SK-N-DZ (cell line): Measurements from ENCODE around the gene ROBO3. TPM values are rescaled to one million over a fixed set of nuclear protein-coding genes. Genes with fewer than 3 reads are reported as not detected.

Source experiments
- DNase-seq: peaks from one replicate; pipeline ENCODE4 v3.0.0-alpha.2; 2015; ENCODE audit warnings: low spot score
- polyA plus RNA-seq, 2 experiments: library from polyadenylated mRNA; depleted of rRNA; stranded (reverse); fragments of >200 nt; gene quantifications; 2 replicates each; pipeline ENCODE4 v1.2.3, GENCODE V29; 2014

Gene ROBO3, protein sequence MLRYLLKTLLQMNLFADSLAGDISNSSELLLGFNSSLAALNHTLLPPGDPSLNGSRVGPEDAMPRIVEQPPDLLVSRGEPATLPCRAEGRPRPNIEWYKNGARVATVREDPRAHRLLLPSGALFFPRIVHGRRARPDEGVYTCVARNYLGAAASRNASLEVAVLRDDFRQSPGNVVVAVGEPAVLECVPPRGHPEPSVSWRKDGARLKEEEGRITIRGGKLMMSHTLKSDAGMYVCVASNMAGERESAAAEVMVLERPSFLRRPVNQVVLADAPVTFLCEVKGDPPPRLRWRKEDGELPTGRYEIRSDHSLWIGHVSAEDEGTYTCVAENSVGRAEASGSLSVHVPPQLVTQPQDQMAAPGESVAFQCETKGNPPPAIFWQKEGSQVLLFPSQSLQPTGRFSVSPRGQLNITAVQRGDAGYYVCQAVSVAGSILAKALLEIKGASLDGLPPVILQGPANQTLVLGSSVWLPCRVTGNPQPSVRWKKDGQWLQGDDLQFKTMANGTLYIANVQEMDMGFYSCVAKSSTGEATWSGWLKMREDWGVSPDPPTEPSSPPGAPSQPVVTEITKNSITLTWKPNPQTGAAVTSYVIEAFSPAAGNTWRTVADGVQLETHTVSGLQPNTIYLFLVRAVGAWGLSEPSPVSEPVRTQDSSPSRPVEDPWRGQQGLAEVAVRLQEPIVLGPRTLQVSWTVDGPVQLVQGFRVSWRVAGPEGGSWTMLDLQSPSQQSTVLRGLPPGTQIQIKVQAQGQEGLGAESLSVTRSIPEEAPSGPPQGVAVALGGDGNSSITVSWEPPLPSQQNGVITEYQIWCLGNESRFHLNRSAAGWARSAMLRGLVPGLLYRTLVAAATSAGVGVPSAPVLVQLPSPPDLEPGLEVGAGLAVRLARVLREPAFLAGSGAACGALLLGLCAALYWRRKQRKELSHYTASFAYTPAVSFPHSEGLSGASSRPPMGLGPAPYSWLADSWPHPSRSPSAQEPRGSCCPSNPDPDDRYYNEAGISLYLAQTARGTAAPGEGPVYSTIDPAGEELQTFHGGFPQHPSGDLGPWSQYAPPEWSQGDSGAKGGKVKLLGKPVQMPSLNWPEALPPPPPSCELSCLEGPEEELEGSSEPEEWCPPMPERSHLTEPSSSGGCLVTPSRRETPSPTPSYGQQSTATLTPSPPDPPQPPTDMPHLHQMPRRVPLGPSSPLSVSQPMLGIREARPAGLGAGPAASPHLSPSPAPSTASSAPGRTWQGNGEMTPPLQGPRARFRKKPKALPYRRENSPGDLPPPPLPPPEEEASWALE (N-terminal part only)
- 1.0 and 3.2 TPM in 2 replicates for polyA plus RNA-seq (2014; cell fraction: cytosol; rRNA removed)
- 22.4 and 37.0 TPM in 2 replicates for polyA plus RNA-seq (2014; cell fraction: nucleus; rRNA removed)

DNA sequence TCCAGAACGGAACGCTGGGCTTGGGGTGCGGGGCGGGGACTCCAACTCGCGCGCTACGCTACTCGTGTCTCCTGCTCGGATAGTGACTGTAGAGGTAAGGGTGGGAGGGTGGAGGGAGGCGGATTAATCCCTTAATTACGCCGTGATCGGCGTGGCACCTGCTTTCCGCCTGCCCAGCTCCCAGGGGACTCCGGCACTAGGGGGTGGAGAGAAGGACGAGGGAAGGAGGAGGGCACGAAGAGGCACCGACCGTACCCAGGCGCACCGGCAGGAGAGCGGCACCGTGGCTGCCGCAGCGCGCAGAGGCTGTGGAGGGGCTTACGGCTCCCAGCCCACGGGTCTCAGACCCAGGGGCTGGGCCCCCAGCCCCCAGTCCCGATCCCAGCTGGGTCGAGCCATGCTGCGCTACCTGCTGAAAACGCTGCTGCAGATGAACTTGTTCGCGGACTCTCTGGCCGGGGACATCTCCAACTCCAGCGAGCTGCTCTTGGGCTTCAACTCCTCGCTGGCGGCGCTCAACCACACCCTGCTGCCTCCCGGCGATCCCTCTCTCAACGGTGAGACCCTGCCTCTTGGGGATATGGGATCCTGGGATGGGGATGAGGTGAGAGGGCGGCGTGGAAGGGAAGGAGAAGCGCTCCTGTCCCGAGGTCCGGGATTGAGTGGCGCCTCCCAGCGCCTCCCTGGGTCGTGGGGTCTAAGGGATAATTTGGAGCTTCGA, at the start of gene ROBO3:
Gene ROBO3 (plus strand): TSS at position 252 of the 721 bp plus-strand sequence. CDS start 146 bp downstream, at position 398.
- no peak for DNase-seq

DNA sequence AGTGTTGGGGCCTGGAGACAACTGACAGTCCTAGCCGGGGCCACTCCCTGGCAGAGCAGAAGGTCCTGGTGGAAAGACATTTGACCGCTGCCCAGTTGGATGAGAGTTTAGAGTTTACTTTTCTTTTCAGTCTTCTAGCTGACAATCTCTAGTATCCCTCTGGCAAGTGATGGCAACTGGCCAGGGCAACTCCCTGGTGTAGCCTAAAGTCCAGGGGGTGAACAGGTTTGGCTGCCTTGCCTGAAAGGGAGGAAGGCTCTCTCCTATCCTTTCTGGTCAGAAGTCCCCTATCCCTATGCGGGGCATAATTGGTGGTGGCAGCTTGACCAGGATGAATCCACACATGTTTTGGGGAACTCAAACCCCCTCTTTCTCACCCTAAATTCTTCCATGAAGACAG, 48.2 kb upstream of the ROBO3 start:
- no peak for DNase-seq

DNA sequence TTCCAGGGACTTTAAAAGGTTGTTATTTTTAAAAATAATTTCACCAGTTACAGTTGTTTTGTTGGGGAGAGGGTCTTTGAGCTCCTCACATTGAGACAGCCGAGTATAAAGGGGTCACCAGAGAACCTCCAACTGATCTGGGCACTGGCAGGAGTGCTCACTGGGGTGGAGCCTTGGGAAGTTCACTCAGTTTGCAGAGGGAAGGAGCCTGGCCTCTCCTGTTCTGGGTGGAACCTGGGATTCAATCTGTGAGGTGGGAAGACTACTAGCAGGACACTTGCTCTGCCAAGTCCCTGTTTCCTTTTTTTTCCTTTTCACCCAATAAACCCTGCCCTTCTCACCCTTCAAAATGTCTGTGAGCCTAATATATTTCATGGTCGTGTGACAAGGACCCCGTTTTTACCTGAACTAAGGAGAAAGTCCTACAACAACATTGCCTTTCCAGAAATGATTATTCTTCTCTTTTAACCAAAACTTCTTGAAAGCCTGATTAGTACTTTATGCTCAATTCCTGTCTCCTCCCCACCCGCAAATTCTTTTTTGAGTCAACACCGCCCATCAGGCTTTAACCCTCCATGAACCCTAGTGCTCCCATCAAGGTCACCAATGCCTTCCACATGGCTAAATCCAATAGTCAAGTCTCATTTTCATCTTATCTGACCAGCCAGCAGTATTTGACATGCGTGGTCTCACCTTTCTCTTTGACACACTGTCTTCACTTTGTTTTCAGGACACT, 43.1 kb upstream of the ROBO3 start:
- no peak for DNase-seq

DNA sequence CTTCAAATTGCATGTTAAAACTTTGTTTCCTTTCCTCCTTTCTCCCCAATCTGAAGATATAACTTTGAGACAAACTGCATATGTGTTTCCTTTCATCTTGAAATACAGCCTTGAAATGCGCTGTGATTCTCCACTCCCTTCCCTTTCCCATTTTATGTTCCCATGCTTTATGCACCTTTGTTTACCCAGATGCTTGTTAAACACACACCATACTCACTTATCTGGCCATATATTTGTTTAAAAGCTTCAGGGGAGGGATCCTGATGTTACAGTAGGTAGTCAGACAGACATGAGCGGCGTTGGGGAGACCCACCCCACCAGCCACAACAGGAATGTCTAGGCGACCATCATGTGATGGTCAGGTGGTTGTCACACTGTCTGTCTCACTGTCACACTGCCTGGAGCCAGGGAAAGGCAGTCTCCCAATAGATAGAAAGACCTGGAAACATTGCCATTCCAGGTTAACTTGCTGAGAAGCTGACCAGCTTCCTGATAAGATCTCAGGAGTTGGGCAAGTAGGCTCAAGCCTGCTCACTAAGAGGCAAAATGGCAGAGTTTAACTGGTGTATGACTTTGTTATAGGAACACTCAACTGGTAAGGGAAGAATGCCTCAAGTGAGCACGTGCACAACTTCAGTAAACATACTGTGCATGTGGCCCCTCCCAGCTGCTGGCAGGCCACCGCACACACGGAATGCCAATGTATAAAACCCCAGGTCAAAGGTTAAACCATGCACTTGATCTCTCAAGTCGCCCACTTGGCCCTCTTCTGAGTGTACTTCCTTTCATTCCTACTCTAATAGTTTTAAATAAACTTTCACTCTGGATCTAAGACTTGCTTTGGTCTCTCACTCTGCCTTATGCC, 41.5 kb upstream of the ROBO3 start:
- DNase-seq: no peak

DNA sequence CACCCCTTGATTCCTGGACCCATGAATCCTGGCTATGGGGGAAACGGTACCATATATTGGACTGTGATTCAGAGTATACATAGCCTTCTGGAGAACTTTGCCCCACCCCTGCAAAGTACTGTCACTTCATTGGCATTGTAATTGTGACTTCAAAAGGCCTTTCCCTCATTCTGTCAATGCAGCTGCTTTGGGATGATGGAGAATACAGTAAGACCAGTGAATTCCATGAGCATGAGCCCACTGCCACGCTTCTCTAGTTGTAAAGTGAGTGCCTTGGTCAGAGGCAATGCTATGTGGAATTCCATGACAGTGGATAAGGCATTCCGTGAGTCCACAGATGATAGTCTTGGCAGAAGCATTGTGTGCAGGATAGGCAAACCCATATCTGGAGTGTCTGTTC, 39.4 kb upstream of the ROBO3 start:
- DNase-seq: no peak

DNA sequence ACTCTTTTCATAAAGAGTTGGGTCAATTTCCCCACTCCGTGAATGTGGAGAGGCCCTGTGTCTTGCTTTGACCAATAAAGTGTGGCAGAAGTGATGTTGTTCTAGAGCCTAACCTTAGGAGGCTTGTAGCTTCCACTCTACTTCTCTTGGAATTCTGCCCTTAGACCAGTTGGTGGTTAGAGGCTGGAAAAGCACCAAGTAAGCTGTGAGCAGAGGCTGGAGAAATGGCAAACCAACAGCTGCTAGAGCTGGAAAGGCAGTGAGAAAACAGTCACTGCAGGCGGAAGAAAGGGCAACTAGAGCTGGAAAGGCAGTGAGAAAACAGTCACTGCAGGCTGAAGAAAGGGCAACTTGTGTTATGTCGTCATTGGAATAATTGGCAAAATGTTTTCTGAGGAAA, 35.2 kb upstream of the ROBO3 start:
- DNase-seq: no peak

DNA sequence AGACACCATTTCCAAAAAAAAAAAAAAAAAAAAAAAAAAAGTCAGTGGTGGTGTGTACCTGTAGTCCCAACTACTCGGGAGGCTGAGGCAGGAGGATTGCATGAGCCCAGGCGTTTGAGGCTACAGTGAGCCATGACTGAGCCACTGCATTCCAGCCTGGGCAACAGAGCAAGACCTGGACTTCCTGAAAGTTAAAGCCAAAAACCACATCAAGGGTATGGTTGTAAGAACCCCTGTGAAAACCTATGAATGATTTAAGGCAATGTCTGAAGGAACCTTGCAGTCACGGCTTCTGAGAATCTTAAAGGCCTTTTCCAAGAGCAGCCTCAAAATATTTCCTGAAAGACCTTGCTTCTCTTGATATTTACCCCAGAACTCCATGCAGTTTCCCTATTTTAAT, 34.5 kb upstream of the ROBO3 start:
- no peak for DNase-seq

DNA sequence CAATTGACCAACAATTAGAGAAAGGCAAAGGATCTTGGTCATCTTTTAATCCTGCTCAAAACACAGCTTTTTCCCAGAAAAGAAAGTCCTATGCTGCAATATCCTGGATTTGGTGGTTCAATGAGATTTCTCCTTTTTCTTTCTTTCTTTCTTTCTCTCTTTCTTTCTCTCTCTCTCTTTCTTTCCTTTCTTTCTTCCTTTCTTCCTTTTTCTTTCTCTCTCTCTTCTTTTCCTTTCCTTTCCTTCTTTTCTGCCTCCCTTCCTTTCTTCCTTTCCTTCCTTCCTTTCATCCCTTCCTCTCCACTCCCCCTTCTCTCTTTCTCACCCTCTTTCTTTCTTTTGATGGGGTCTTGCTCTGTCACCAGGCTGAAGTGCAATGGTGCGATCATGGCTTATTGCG, 33.3 kb upstream of the ROBO3 start:
- no peak for DNase-seq

DNA sequence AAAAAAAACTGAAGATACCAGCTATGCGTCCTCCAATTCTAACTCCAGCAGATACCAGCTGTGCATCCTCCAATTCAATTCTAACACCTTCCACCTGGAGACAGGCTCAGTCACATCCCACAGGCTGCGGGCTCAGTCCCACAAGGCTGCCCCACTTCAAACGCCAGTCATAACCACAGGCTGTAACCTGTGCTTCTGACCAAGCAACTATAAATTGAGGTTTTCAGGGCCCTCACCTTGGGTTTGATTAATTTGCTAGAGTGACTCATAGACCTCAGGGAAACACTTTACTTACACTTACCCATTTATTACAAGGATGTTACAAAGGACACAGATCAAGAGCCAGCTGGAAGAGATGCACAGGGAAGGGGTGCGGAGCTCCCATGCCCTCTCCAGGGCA, 32.7 kb upstream of the ROBO3 start:
- no peak for DNase-seq

DNA sequence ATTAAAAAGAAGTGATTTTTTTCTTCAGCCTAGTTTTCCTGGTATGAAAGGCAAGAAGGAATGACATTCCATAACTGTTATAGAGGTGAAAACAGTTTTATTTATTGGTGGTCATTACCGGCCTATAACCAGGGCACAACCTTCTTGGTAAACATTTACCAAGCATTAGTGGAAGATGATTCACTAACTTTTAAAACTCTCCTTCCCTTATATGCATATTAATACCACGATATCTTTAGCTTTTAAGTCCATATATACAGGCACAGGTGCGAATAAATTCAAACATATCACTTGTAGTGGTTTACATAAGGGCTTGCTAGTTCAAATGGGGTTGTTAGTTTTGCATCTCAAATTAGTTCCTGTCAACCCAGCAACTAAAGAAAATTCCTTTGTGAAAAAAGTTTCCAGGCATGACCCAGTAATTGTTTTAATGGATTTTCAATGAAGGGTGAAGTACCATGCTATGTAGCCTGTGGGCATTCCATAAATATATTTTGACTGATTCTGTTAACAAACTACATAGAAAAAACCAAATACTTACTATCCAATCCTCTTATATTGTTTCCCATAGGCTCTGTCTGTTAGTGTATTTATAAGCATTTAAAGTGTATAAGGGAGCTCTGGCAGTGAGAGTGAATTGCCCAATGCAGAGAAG, 30.6 kb upstream of the ROBO3 start:
- no peak for DNase-seq

DNA sequence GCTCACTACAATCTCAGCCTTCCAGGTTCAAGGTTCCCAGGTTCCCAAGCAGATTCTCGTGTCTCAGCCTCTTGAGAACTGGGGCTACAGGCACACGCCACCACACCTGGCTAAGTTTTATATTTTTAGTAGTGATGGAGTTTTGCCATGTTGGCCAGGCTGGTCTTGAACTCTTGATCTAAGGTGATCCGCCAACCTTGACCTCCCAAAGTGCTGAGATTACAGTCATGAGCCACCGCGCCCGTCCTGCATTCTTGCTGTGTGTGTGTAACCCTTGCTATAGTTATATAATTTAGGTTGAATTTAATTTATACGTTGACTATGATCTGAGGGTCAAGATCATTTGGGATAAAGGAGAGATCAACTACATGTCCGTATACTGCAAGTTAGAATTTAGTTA, 29.3 kb upstream of the ROBO3 start:
- DNase-seq: no peak

DNA sequence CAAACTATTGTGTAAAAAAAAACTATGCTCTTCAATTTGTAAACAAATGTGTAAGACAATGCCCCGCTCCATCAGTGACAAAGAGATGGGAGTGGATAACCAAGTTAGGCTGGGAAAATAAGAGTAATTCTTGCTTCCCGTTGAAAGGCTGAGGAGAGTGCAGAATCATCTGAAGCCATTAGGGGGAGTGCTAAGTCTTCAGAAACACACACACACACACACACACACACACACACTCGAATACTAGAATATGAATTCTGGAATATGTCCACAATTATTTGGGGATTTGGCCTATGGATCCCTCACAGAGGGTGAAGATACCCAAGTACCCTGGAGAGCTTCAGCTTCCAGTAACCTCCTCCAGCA, 27.8 kb upstream of the ROBO3 start:
- DNase-seq: peak; percentile 57

DNA sequence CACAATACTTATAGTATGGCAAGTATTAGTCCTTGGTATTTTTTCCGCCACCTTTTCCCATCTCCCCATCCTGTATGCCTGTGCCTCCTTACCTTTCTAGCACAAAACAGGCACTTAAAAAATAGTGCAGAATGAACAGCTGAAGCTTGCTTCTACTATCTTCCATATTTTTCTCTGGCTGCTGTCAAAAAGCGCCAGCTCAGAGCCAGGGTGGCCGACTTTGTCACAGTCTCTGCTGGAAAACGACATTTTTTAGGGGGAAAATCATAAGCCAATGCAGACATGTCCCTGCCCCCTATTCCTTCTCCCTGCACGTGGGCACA, 26.5 kb upstream of the ROBO3 start:
- no peak for DNase-seq

DNA sequence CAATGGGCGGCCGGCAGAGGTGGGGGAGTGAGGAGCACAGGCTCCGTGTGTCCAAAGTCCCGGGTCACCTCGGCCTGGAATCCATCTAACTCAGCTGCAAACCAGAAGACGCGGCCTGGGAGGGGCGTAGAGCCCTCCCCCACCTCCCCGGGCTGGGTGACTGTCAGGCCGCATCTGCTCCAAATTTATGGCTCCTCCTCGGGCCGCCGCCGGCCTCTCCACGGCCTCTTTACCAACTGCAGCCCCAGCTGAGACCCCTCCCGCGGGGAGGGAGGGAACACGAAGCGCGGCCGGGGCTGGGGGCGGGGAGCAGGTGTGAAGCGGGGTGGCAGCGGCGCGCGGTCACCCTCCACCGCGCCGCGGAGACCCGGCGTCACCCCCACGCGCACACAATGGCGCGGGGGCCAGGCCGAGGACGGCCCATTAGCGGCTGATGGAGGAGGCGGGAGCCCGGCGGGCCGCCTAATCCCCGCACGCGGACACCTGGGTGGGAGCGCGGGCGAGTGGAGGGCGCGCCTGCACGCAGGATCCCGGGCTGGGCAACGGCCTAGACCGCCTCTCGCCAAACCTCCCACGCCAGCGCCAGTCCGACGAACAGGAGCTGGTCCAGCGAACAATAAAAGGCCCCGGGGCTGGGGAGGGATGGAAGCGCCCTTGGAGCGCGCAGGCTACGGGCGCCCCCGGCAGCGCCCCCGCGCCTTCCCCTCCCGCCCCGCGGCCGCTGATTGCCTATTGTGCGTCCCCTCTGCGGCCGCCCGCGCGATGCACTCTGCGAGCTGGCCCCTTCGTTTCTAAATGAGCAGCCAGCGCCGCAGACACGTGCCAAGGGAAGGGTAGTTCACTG, 25.9 kb upstream of the ROBO3 start:
- peak; percentile 26 for DNase-seq

DNA sequence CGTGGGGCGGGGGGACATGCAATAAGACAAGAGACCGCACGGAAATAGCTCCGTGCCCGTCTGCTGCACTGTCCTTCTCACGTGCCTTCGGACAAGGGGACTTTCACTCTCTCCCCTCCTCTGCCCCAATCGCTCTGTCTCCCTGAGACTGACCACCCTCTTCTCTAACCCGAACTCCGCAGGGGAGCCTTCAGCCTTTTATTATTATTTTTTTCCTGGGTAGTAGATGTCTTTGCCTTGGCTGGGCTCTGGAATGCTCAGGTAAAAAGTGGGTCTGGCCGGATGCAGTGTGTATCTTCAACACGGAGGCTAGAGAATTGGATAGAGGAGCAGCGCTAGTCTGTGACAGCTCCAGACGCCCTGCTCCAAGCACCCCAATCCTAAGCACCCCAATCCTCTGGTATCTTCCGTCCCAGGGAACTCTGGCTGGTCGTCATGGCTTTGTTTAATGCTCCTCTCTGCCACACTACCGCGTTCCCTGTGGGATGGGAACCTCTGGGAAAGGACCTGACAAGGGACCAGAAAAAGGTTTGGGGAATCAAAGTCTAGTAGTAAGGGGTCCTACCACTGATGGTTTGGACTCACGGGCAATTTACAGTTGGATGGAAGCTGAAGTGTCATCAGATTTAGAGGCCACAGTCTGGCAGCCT, 25.1 kb upstream of the ROBO3 start:
- DNase-seq: no peak

DNA sequence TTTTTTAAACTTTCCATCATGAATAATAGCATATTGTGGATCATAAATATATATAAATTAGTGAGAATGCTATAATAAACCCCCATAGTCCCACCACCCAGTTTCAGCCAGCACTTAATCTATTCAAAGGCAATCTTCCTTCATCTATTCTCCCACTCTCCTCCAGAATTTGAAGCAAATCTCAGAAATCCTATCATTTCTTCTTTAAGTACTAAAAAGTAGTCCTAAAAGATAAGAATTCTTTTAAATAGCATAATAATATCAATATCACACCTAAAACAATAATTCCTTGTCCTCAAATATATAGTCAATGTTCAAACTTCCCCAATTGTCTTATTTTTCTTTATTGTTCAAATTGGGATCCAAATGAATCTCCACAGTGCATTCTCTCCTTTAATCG, 24.6 kb upstream of the ROBO3 start:
- no peak for DNase-seq

DNA sequence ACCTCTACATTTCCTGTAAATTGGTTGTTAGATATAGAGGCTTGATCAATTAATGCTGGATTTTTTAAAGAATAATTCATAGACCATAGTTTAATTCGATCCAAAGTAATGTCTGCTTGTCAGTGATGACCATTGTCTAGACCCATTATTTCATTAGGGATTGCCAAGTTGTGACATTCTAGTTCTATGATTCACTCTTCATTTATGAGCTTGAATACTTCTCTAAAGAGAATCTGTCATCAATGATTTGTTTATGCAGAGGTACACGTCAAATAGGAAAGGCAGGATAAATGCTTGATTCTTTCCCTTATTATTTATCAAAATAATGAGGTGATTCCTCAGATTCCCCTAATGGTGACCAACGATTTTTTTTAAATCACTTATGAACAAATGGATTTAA, 24.0 kb upstream of the ROBO3 start:
- DNase-seq: no peak

DNA sequence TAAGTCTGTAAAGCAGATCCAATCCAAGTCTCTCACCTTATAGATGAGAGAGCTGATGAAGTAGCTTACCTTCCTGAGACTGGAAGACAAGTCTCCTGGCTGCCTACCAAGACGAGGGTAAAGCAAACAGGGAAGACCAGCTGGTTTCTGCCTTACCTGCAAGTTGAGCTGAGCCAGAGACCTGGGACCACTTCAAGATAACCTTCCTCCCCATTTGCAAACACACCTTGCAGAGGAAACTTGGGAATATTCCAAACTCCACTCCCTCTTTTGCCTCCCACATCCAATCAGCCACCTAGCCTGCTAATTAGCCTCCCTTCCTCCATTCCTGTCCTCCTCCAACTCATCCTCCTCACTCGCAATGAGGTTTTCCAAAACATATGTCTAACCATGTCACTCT, 23.4 kb upstream of the ROBO3 start:
- DNase-seq: no peak
